HEK293T (cell line): ENCODE measurements around the gene RNF183.

ENCODE experiments used
- BHLHE40 ChIP-seq: fragments of 450-650 bp; IDR thresholded peaks from 2 replicates; pipeline ENCODE4 v1.6.1; 2016; ENCODE audit warnings: mild to moderate bottlenecking, moderate library complexity, borderline replicate concordance
- FOXM1 ChIP-seq: fragments of 450-650 bp; IDR thresholded peaks from 2 replicates; pipeline ENCODE4 v1.6.1; 2017; ENCODE audit warnings: mild to moderate bottlenecking, borderline replicate concordance
- HDGF ChIP-seq: fragments of 450-650 bp; IDR thresholded peaks from 2 replicates; pipeline ENCODE4 v1.6.1; 2017; ENCODE audit warnings: antibody characterized with exemption, borderline replicate concordance
- LEF1 ChIP-seq: fragments of 450-650 bp; IDR thresholded peaks from 2 replicates; pipeline ENCODE4 v1.6.1; 2017; ENCODE audit warnings: mild to moderate bottlenecking, borderline replicate concordance
- NFRKB ChIP-seq: fragments of 450-650 bp; IDR thresholded peaks from 2 replicates; pipeline ENCODE4 v1.6.1; 2016; ENCODE audit warnings: mild to moderate bottlenecking, moderate library complexity
- TARDBP ChIP-seq: fragments of 450-650 bp; IDR thresholded peaks from 2 replicates; pipeline ENCODE4 v1.6.1; 2016

DNA sequence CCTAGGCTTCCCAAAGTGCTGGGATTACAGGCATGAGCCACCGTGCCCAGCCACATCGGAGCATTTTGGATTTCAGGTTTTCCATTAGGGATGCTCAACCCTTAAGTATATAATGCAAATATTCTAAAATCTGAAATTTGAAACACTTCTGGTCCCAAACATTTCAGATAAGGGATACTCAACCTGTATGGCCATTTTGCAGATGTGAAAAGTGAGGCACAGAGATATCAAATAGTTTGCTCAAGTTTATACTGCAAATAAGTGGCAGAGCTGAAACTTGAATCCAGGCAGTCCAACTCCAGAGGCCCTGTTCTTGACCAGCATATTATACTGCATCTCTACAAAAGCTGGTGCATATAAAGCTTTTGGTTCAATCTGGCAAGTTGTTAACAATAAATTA is 34.5 kb upstream of the RNF183 start:
- no peak for TF ChIP-seq NFRKB
- TF ChIP-seq LEF1, result no peak
- no peak for TF ChIP-seq FOXM1
- no peak for TF ChIP-seq BHLHE40
- TF ChIP-seq TARDBP, result no peak
- TF ChIP-seq HDGF, result no peak
